Prostate gland (tissue), 2 donors: Measurements from ENCODE around the gene SGCA.

Experiments
- POLR2A ChIP-seq: fragments of 450-650 bp; IDR thresholded peaks from one replicate; pipeline ENCODE4 v1.6.1; 2016; ENCODE audit warnings: antibody characterized with exemption, mild to moderate bottlenecking
- POLR2AphosphoS5 ChIP-seq: sonication (generic); formaldehyde crosslinking; IDR thresholded peaks from one replicate; pipeline ENCODE4 v1.6.1; 2017; ENCODE audit warnings: antibody characterized with exemption
- TF ChIP-seq, protein P1 (sequence below), 4 experiments: fragments of 200-600 bp in 2 of 4; fragments of 450-650 bp in 2 of 4; sonication (generic) in 2 of 4; IDR thresholded peaks; 1 replicate in 3 of 4; 2 replicates in 1 of 4; pipeline ENCODE4 v1.5.1; 2016 to 2019; ENCODE audit warnings: antibody characterized with exemption in 4 of 4, mild to moderate bottlenecking in 2 of 4, moderate library complexity in 2 of 4

DNA sequence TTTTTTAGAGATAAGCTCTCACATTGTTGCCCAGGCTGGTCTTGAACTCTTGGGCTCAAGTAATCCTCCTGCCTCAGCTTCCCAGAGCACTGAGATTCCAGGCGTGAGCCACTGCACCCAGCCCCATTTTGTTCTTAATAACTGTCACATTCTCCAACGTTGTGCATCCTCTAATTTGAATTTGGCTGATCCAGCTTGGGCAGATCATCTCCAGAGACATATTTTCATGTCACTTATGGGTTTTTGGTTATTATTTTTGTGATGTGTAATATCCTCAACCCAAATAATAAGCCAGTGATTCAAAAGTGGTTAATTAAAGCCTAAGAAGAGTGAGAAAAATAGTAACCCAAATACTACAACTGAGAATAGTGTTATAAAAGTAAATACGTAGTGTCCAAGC lies 51.8 kb downstream of the SGCA start:
- no peak for TF ChIP-seq POLR2A
- TF ChIP-seq POLR2AphosphoS5, result no peak
- TF ChIP-seq, protein P1, sequence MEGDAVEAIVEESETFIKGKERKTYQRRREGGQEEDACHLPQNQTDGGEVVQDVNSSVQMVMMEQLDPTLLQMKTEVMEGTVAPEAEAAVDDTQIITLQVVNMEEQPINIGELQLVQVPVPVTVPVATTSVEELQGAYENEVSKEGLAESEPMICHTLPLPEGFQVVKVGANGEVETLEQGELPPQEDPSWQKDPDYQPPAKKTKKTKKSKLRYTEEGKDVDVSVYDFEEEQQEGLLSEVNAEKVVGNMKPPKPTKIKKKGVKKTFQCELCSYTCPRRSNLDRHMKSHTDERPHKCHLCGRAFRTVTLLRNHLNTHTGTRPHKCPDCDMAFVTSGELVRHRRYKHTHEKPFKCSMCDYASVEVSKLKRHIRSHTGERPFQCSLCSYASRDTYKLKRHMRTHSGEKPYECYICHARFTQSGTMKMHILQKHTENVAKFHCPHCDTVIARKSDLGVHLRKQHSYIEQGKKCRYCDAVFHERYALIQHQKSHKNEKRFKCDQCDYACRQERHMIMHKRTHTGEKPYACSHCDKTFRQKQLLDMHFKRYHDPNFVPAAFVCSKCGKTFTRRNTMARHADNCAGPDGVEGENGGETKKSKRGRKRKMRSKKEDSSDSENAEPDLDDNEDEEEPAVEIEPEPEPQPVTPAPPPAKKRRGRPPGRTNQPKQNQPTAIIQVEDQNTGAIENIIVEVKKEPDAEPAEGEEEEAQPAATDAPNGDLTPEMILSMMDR (IDR thresholded peaks at IDR 0.05), result no peak
